Dermis lymphatic vessel endothelial cell (primary cell): ENCODE data around the gene TMEM244. TPM values are rescaled to one million over a fixed set of nuclear protein-coding genes. Genes with fewer than 3 reads are reported as not detected.

ENCODE experiments used
- total RNA-seq: library from RNA; depleted of rRNA; stranded (reverse); fragments of >200 nt; gene quantifications from 2 replicates; pipeline ENCODE4 v1.2.1, GENCODE V29; 2014

The TMEM244 gene
- total RNA-seq = not detected in 2 replicates

GRCh38 chr6:129860908-129861665 lies at the start of gene TMEM244:
TMEM244 (minus strand) TSS chr6:129861315; CDS start chr6:129861188, 127 bp downstream.

Other genes with a start within 250 kb of the TMEM244 start
- gene ARHGAP18, start 151.1 kb downstream of the TMEM244 start, total RNA-seq = 53.8 and 54.6 TPM in 2 replicates
- gene L3MBTL3, start 157.3 kb upstream of the TMEM244 start, total RNA-seq = 57.7 and 67.6 TPM in 2 replicates